ENCODE data around the gene PRKG1.

PRKG1 gene

DNA sequence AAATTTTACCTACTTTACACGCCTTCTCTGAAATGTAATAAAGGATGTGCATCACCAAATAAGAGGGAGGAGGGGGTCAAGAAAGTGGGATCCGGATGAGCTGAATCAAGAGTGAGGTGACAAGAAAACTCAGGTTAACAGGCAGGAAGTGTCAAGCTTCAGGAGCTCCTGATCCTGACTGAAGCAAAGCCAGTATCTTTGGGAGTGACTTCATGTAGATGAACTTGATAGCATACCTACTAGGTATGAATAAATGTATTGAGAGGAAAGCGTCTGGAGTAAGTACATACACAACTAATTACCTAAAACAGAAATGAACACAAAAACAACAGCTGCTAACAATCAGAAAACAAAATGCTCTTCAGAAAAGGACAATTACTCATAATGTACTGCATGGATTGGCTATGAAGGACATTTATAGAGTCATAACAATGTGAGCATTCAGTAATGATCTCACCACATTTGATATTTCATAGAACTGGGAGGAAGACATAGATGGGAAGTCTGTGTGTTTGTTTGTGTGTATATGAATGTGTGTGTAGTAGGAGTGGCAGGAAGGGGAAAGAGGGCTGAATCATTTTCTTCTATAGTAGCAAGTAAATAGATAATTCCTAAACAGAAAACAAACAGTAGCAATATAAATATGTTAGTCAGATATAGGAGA, 29.4 kb downstream of the PRKG1 start:
- DNase-seq (ENCODE audit: low spot score): no peak
- TF ChIP-seq, protein P1, sequence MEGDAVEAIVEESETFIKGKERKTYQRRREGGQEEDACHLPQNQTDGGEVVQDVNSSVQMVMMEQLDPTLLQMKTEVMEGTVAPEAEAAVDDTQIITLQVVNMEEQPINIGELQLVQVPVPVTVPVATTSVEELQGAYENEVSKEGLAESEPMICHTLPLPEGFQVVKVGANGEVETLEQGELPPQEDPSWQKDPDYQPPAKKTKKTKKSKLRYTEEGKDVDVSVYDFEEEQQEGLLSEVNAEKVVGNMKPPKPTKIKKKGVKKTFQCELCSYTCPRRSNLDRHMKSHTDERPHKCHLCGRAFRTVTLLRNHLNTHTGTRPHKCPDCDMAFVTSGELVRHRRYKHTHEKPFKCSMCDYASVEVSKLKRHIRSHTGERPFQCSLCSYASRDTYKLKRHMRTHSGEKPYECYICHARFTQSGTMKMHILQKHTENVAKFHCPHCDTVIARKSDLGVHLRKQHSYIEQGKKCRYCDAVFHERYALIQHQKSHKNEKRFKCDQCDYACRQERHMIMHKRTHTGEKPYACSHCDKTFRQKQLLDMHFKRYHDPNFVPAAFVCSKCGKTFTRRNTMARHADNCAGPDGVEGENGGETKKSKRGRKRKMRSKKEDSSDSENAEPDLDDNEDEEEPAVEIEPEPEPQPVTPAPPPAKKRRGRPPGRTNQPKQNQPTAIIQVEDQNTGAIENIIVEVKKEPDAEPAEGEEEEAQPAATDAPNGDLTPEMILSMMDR (IDR thresholded peaks at IDR 0.05; ENCODE audit: extremely low read depth, insufficient read depth, missing control alignments): no peak
- in situ Hi-C loops (cut with MboI; ENCODE audit: low pct_unique_long_range_greater_than_20kb, low sequenced_read_pairs, unreplicated experiment): no loop called here

DNA sequence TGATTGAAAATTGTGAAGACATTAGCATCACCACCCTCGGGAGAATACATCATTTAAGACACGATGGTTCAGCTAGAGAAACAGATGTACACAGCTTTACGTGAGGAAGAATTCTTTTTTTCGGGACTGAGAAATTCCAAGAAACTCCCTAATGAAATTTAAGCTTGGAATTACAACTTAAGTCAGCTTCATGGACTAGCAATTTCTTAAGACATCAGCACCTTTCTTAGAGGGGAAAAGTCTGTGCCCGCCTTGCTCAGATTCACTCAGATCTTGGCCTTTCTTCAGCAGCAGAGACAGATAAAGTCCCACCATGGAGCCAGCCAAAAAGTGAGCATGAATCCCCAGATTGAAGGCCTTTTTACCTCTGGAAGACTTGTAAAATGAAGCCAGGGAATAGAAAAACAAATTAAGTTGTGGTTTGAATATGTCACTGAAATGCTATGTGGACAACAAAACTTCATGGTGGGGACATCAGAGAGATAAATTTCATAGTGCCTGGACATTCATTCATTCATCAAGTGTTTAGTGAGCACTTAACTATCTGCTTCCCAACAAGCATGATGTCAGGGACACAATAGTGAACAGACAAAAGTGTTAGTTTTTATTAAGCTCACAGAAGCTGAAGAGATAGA, 32.1 kb downstream of the PRKG1 start:
- TF ChIP-seq, protein P1 (IDR thresholded peaks at IDR 0.05; ENCODE audit: extremely low read depth, insufficient read depth, missing control alignments): no peak
- in situ Hi-C loops (cut with MboI; ENCODE audit: low pct_unique_long_range_greater_than_20kb, low sequenced_read_pairs, unreplicated experiment): no loop called here
- no peak for DNase-seq (ENCODE audit: low spot score)

GRCh38 chr10:51108406-51108805, 34.1 kb downstream of the PRKG1 start:
- in situ Hi-C loops (cut with MboI; ENCODE audit: low pct_unique_long_range_greater_than_20kb, low sequenced_read_pairs, unreplicated experiment): no loop called here
- TF ChIP-seq, protein P1 (IDR thresholded peaks at IDR 0.05; ENCODE audit: extremely low read depth, insufficient read depth, missing control alignments): no peak
- DNase-seq (ENCODE audit: low spot score): no peak

GRCh38 chr10:51109801-51110533, 35.7 kb downstream of the PRKG1 start:
- no peak for DNase-seq (ENCODE audit: low spot score)
- in situ Hi-C loops (cut with MboI; ENCODE audit: low pct_unique_long_range_greater_than_20kb, low sequenced_read_pairs, unreplicated experiment): no loop called here
- TF ChIP-seq, protein P1 (IDR thresholded peaks at IDR 0.05; ENCODE audit: extremely low read depth, insufficient read depth, missing control alignments): no peak

GRCh38 chr10:51112013-51112412, 37.7 kb downstream of the PRKG1 start:
- DNase-seq (ENCODE audit: low spot score): no peak
- in situ Hi-C loops (cut with MboI; ENCODE audit: low pct_unique_long_range_greater_than_20kb, low sequenced_read_pairs, unreplicated experiment): no loop called here

DNA sequence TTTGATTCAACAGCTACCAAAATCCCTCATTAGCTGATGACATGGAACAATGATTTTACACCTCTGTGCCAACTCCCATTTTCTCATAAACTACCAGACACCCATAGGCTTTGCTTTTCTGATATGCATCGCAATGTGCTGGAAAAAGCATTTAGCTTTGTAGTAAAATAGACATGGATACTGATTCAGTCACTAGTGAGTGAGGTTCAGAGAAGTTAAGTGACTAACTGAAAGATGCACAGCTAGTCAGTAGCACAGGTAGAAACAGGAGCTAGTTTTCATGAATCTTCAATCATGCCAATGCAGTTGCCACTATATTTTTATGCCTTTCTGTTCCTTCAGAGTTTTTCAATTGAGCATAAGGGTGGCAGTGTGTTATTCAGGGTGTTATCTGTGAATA, 38.7 kb downstream of the PRKG1 start:
- TF ChIP-seq, protein P1 (IDR thresholded peaks at IDR 0.05; ENCODE audit: extremely low read depth, insufficient read depth, missing control alignments): no peak
- DNase-seq (ENCODE audit: low spot score): no peak
- in situ Hi-C loops (cut with MboI; ENCODE audit: low pct_unique_long_range_greater_than_20kb, low sequenced_read_pairs, unreplicated experiment): no loop called here

More at GRCh38 chr10:51112013-51112412, 37.7 kb downstream of the PRKG1 start:
- TF ChIP-seq, protein P1 (IDR thresholded peaks at IDR 0.05; ENCODE audit: extremely low read depth, insufficient read depth, missing control alignments): no peak
